IgD-negative memory B cell (primary cell): ENCODE data around the gene GSX1. TPM values are rescaled to one million over a fixed set of nuclear protein-coding genes. Genes with fewer than 3 reads are reported as not detected.
A peak's percentile ranks its signal among the peaks of the same experiment; 100 is the strongest.

Experiments used
- H3K27ac Mint-ChIP-seq, 3 donors: one replicate each; pipeline ENCODE4 v1.8.0; 2020 to 2022; ENCODE audit warnings: mild to moderate bottlenecking in 3 of 3, mixed read lengths in 3 of 3, moderate library complexity in 1 of 3
- H3K27me3 Mint-ChIP-seq: one replicate; pipeline ENCODE4 v1.8.0; 2021; ENCODE audit warnings: mixed read lengths
- H3K36me3 Mint-ChIP-seq: one replicate; pipeline ENCODE4 v1.8.0; 2020; ENCODE audit warnings: mild to moderate bottlenecking, mixed read lengths
- H3K4me1 Mint-ChIP-seq, 3 donors: one replicate each; pipeline ENCODE4 v1.8.0; 2020 to 2022; ENCODE audit warnings: mixed read lengths in 3 of 3, mild to moderate bottlenecking in 1 of 3
- H3K4me3 Mint-ChIP-seq, 4 donors: one replicate each; pipeline ENCODE4 v1.8.0; 2020 to 2022; ENCODE audit warnings: mild to moderate bottlenecking in 4 of 4, mixed read lengths in 4 of 4, moderate library complexity in 3 of 4
- H3K9me3 Mint-ChIP-seq, 3 donors: one replicate each; pipeline ENCODE4 v1.8.0; 2020 to 2021; ENCODE audit warnings: mixed read lengths in 3 of 3, mild to moderate bottlenecking in 1 of 3
- polyA plus RNA-seq: library from polyadenylated mRNA; unstranded; fragments of 300-500 nt; fragmentation: Illumina TruSeq; gene quantifications from one replicate; pipeline ENCODE4 v1.2.3, GENCODE V29; 2021

Gene GSX1
- polyA plus RNA-seq, 1 donor from 2014 or later: not detected

DNA sequence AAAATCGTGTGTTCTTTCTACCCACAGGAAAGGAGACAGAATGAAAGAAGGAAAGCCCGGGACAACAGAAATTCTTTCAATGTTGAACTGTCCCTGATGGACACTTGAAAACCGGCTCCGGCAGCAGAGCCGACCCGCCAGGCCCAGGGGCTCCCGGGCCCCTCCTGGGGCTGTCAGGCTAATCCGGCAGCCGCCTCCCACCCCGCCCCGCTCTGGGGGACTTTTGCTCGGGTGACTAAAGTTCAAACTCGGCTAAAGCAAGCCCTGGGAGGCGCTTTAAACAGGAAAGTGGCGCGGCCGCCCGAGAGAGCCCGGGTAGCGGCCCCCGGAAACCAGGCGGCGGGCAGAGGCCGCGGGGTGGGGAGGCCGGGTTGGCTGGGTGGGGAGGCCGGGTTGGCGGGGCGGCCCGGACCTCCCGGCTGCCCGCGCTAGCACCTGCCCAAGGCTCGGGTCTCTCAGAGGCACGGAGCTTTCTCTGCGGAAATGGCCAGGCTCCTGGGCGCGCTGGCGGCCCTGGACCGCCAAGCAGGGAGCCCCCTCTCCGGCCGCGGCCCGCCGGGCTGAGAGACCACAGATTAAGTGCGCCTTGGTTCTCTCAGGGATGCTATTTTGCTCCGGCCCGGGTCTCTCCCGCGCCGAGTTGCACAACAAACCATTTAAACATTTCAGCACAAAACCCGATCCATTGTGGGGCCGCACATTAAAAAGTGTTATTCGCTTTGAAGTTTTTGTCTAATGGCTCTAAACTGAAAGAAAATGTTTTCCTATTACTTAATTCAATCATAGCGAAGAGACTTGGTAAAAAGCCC is 2.6 kb upstream of the GSX1 start:
- peaks cover 49% of the 10 kb centered on the region for H3K27me3 Mint-ChIP-seq

DNA sequence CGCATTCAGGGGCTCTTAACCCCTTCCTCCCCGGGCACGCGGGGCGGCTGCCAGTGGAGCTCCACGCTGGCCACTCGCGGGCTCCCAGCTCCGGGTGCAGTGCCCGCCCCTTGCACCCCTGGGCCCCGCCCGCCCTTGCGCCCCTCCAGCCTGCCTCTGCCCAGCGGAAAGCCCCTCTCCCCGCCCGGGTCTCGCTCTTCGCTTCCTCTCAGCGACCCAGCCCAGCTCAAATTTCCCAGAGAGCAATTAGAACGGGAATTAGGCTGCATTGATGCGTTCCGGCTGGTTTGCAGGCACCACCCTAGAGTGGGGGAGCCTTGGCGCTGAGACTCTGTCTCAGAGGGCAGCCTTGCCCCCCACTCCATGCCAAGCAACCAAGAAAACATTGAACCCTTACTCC is 1.8 kb upstream of the GSX1 start:
- peak overlapping the region; percentile 77 to 89 (median 84) for H3K4me3 Mint-ChIP-seq
- H3K36me3 Mint-ChIP-seq: peaks cover 4% of the 10 kb centered on the region
- peak overlapping the region in 2 of 3 donors; percentile 55 to 76 for H3K27ac Mint-ChIP-seq
- peaks cover 54% of the 10 kb centered on the region for H3K27me3 Mint-ChIP-seq
- H3K4me1 Mint-ChIP-seq: peaks cover 23 to 29% (median 28%) of the 10 kb centered on the region in 3 donors
- H3K9me3 Mint-ChIP-seq: peaks cover 0 to 12% (median 0%) of the 10 kb centered on the region in 3 donors

More for the DNA sequence above, 2.6 kb upstream of the GSX1 start:
- peaks cover 23 to 29% (median 28%) of the 10 kb centered on the region in 3 donors for H3K4me1 Mint-ChIP-seq
- H3K27ac Mint-ChIP-seq: peak overlapping the region in 1 of 3 donors; percentile 7
- peaks cover 4% of the 10 kb centered on the region for H3K36me3 Mint-ChIP-seq
- H3K9me3 Mint-ChIP-seq: peaks cover 2 to 12% (median 3%) of the 10 kb centered on the region in 3 donors
- peak overlapping the region; percentile 49 to 88 (median 71) for H3K4me3 Mint-ChIP-seq

DNA sequence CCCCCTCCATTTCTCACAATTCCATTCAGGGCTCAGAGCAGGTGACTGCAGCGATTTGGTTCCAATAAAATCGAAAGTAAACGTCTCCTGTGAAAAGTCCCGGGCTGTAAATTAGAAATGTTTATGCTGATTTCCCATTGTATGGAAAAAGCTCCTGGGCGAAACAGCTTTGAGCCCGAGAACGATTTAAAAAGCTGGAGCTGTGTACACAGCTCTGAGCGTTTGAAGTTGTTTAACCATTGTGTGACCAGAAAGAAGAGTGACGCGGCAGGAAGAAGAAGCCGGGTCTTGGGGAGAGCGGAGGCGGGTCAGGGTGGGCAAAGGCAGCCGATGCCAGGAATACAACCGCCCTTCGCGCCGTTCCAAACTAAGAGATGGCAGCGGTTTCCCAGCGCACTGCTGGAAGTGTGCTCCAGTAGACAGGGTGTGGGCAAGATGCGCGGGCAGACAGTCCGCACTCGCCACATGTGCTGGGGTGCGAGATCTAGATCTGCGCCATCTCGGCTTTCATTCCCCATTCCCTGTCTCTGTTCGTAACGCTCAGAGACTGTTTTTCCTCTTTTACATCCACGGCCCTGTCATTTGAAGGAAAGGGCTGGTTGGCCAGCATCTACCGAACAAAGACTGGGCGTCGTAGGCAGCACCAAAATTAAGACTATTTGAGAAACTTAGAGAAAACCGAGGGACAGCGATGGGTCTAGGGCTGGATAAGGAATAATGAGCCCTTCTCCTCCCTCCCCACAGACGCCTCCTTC is 960 bp upstream of the GSX1 start:
- peak overlapping the region in 2 of 3 donors; percentile 55 to 86 for H3K27ac Mint-ChIP-seq
- H3K9me3 Mint-ChIP-seq: peaks cover 0 to 12% (median 0%) of the 10 kb centered on the region in 3 donors
- H3K27me3 Mint-ChIP-seq: peaks cover 61% of the 10 kb centered on the region
- H3K4me1 Mint-ChIP-seq: peaks cover 24 to 33% (median 29%) of the 10 kb centered on the region in 3 donors
- H3K36me3 Mint-ChIP-seq: peaks cover 4% of the 10 kb centered on the region
- H3K4me3 Mint-ChIP-seq: peak overlapping the region; percentile 77 to 89 (median 84)

DNA sequence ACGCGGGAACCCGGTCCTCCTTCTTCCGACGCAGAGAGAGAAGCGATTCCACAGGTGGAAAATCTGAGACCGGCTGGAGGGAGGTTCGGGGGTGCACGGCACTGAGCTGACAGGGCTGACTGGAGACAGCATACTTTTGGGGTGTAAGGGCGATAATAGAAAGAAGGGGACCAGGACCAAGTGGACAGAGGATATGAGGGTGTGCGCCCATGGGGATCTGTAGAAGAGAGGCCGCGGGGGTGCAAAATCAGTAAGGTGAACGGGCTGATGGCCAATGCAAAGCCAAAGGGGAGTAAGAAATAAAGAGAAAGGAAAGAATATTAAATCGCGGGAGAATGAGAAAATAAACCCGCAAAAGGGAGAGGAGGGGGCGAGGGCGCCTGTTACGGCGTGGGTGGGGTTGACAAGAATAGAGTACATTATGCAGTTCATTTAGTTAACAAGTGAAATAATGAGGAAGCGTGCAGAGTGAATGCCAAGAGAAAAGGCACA is 336 bp upstream of the GSX1 start:
- H3K27ac Mint-ChIP-seq: peak overlapping the region in 2 of 3 donors; percentile 40 to 86
- peaks cover 27 to 33% (median 29%) of the 10 kb centered on the region in 3 donors for H3K4me1 Mint-ChIP-seq
- peak overlapping the region; percentile 77 to 89 (median 84) for H3K4me3 Mint-ChIP-seq
- H3K9me3 Mint-ChIP-seq: peaks cover 0 to 12% (median 0%) of the 10 kb centered on the region in 3 donors
- peaks cover 4% of the 10 kb centered on the region for H3K36me3 Mint-ChIP-seq
- H3K27me3 Mint-ChIP-seq: peaks cover 67% of the 10 kb centered on the region

DNA sequence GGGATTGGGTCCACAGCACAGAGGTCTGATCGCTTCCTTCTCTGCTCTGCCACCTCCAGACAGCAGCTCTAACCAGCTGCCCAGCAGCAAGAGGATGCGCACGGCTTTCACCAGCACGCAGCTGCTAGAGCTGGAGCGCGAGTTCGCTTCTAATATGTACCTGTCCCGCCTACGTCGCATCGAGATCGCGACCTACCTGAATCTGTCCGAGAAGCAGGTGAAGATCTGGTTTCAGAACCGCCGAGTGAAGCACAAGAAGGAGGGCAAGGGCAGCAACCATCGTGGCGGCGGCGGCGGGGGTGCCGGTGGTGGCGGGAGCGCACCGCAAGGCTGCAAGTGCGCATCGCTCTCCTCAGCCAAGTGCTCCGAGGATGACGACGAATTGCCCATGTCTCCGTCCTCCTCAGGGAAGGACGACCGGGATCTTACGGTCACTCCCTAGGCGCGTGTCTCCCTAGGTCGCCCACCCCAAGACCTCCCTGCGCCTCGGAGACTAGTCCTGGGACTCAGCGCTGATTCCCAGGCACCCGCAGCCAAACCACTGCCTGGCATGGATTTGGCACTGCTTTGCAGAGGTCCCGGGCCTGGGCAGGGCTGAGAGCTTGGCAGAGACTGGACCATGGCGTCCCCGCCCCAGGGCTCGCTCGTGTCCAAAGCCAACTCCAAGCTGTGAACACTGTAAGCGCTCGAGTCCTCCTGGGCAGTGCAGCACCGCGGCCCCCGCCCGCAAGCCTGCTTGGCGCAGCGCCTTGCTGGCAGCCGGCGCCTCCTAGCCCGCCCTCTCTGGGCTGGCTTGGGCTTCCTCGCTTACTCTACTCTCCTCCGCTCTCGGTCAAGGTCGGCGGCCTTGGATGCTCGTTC is 1.5 kb downstream of the GSX1 start:
- H3K27ac Mint-ChIP-seq: peak overlapping the region in 2 of 3 donors; percentile 4 to 63

DNA sequence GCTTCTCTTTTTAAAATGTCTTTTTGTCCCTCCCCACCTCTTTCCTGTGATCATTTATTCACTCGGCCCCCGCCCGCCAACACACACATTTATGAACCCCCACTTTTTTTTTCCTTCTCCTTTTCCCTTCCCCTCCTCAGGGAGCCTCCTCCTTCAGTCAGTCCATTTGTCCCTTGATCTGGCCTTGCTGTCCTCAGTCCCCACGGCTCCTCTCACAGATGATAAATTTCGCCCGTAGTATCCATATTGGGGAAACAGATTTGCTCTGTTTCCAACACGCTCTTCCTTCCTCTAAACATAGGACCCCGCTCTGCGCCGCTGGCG is 2.0 kb downstream of the GSX1 start:
- Mint-ChIP-seq H3K27me3 (peaks cover 67% of the 10 kb centered on the region), H3K9me3 (peaks cover 0 to 12% (median 0%) of the 10 kb centered on the region in 3 donors), H3K4me3 (peak overlapping the region in 3 of 4 donors; percentile 4 to 52 (median 27)), H3K4me1 (peaks cover 22 to 28% (median 26%) of the 10 kb centered on the region in 3 donors), H3K36me3 (peaks cover 4% of the 10 kb centered on the region), H3K27ac (peak overlapping the region in 1 of 3 donors; percentile 4)

More for the DNA sequence above, 1.5 kb downstream of the GSX1 start:
- peaks cover 4% of the 10 kb centered on the region for H3K36me3 Mint-ChIP-seq
- H3K4me3 Mint-ChIP-seq: peak overlapping the region in 3 of 4 donors; percentile 4 to 54 (median 53)
- H3K4me1 Mint-ChIP-seq: peaks cover 26 to 33% (median 30%) of the 10 kb centered on the region in 3 donors
- peaks cover 0 to 12% (median 0%) of the 10 kb centered on the region in 3 donors for H3K9me3 Mint-ChIP-seq
- peaks cover 69% of the 10 kb centered on the region for H3K27me3 Mint-ChIP-seq

DNA sequence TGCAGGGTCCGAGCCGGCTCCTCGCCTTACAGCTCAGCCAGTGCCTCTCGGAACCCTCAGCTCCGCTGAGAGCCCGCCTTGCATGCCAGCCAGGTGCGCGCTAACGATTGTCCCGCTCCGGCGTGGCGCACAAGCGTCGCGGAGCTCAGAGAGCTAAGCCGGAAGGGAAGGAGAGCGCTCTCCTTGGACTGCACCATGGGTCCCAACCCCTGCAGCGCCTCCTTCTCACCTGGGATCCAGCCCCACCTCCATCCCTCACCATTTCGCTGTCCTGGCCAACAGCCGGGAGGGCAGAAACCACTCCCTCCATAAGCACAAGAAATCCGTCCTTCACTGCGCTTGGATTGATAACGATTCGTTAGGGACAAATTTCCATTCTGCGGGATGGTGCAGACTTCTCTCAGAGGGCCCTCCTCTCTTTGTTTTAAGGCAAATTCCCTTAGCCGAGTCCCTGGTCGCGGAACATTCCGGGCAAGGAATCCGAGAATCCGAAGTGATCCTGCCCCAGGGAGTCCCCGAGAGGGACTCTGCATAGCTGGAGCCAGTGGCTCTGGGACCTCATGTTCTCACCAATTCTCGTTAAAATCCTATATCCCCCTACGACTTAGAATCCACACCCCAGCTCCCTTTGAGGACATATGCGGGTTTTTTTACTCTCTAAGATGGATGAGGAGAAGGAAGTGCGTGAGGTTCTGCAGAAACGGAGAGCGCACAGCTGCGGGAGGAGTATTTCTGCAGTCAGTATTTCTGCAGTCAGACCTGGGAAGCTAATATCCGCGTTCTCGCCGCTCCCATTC is 2.8 kb downstream of the GSX1 start:
- Mint-ChIP-seq H3K36me3 (peaks cover 4% of the 10 kb centered on the region), H3K4me3 (peak overlapping the region in 1 of 4 donors; percentile 34), H3K27me3 (peaks cover 72% of the 10 kb centered on the region), H3K27ac (peak overlapping the region in 2 of 3 donors; percentile 14 to 67), H3K9me3 (peaks cover 0 to 13% (median 0%) of the 10 kb centered on the region in 3 donors), H3K4me1 (peaks cover 20 to 27% (median 25%) of the 10 kb centered on the region in 3 donors)

DNA sequence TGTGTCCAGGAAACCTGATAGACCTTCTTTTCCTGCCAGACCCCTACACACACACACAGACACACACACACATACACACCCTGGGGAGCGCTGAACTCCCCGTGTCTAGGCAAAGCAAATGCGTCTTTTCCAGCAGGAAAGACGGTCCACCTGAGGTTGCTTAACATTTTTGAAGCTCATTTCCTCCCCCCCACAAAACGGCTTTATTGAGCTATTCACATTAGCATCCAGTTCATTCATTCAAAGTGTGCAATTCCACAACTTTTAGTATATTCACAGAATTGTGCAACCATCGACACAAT is 3.4 kb downstream of the GSX1 start:
- Mint-ChIP-seq H3K27me3 (peaks cover 74% of the 10 kb centered on the region), H3K36me3 (peaks cover 4% of the 10 kb centered on the region), H3K9me3 (peaks cover 0 to 14% (median 0%) of the 10 kb centered on the region in 3 donors), H3K27ac (peak overlapping the region; percentile 14 to 67 (median 18)), H3K4me3 (peak overlapping the region in 1 of 4 donors; percentile 34), H3K4me1 (peaks cover 18 to 26% (median 22%) of the 10 kb centered on the region in 3 donors)

DNA sequence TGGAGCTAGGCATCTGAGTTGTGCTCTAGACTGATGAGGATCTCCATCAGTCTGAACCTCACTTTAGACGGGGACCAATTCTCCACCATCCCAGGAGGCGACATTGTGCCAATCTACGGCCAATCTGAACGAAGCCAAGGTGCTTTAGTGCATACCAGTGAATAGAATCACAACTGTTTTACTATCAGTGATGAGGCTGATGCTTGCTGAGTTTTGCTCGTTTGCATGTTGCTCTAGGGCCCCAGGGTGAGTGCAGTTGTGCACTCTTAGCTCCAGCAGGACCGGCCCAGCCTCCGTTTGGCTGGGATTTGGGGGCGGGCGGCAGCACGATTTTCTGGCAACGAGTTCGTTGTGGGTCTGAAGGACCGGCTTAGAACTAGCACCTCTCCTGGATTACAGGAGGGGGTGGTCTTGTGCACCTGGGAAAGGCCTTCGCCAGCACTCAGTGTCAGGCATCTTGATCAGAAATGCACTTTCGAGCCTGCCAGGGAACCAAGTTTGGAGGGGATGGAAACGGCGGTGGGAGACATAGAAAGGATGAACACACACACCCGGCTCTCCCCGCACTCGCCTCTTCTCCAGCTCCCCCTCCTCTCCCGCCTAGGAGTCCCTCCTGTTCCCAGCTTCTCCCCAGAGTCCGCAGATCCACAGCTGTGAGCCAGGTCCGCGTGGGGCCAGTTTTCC is 4.4 kb downstream of the GSX1 start:
- H3K27ac Mint-ChIP-seq: peak overlapping the region in 2 of 3 donors; percentile 53 to 67
- peak overlapping the region in 1 of 4 donors; percentile 71 for H3K4me3 Mint-ChIP-seq
- H3K9me3 Mint-ChIP-seq: peaks cover 0 to 14% (median 0%) of the 10 kb centered on the region in 3 donors
- H3K36me3 Mint-ChIP-seq: peaks cover 2% of the 10 kb centered on the region
- H3K27me3 Mint-ChIP-seq: peaks cover 66% of the 10 kb centered on the region
- H3K4me1 Mint-ChIP-seq: peaks cover 13 to 16% (median 13%) of the 10 kb centered on the region in 3 donors

DNA sequence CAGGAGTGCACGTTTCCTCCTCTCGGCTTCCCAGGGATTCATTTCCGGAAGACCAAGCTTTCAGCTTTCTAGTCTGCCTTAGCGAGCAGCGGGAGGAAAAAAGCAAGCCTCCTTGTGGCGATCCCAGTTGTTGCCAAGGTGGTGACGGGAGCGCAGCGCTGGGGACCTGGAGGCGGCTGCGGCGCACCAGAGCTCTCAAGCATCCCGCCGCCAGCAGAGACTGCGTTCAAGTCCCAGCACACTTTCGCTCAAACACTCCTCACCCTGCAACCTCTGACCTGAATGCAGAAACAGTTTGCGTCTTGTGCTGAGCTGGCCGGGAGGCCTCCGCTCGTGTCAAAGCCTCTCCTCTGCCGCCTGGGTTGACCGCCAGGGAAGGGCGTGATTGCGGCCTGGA is 4.9 kb downstream of the GSX1 start:
- peaks cover 63% of the 10 kb centered on the region for H3K27me3 Mint-ChIP-seq
- peaks cover 0 to 12% (median 0%) of the 10 kb centered on the region in 3 donors for H3K9me3 Mint-ChIP-seq
- no peak overlapping the region for H3K27ac Mint-ChIP-seq
- H3K4me1 Mint-ChIP-seq: peaks cover 7 to 10% (median 10%) of the 10 kb centered on the region in 3 donors
- H3K36me3 Mint-ChIP-seq: peaks cover 2% of the 10 kb centered on the region
- no peak overlapping the region for H3K4me3 Mint-ChIP-seq

DNA sequence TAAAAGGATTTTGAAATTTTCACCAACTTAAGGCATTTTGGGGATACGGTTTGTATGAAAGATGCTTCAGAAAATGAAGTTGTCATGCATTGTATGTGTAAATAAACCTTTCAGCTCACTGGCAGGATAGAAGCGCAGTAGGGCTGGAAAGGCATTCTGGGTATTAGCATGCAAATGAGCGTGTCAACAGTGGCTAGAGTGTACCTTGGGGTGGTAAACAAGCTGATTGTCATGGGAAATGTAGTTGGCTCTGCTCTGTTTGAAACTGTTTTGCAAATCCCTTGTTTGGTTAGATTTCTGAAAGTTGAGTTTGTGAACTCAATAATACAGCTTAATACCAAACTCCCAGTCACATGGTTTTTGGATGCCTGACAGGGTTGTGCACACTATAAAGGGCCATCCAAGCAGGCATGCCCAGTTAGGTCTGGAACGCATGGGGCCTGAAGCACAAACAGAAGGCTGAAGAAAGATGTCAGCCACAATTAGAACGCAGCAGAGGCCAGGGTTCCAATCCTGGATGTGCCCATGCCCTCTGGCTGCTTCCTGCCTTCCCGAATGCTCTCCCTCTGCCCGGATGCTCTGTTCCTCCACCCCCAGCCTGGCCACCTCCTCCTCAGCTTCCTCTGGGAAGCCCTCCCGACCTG is 14.6 kb downstream of the GSX1 start:
- Mint-ChIP-seq H3K4me3 (peak overlapping the region in 1 of 4 donors; percentile 66), H3K27ac (no peak overlapping the region), H3K4me1 (peaks cover 0 to 2% (median 0%) of the 10 kb centered on the region in 3 donors), H3K27me3 (peaks cover 23% of the 10 kb centered on the region), H3K9me3 (no peaks in the 10 kb centered on the region), H3K36me3 (no peaks in the 10 kb centered on the region)

DNA sequence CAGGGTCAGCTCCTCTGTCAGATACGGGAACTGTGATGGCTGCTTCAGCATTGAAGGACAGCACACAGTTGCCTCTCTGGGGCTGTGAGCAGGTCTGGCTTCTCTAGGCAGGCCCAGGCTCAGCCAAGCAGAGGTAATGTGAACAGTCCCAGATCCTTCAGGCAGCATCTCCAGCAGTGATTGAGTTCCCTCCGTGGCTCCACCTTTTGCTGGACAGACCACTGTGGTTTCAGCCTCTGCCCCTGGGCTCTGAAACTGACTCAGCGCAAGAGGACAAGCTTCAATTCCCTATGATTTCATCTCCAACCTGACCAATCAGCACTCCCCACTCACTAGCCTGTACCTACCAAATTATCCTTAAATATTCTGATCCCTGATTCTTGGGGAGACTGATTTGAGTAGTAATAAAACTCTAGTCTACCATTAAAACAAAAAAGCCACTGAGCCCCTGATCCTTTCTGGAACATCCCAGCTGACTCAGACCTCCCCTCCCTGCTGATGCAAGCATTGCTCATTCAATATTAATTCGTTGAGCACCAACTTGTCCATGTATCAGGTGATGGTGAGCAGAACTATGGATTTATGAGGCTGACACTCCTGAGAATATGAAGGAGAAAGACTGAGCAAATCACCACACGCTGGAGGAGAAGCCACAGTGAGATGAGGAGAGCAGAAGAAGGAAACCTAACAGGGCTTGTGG is 16.7 kb downstream of the GSX1 start:
- Mint-ChIP-seq H3K36me3 (no peaks in the 10 kb centered on the region), H3K4me3 (no peak overlapping the region), H3K9me3 (no peaks in the 10 kb centered on the region), H3K27ac (peak overlapping the region in 1 of 3 donors; percentile 20), H3K27me3 (peaks cover 23% of the 10 kb centered on the region), H3K4me1 (peaks cover 0 to 2% (median 0%) of the 10 kb centered on the region in 3 donors)
